GM21447 (cell line): ENCODE results near the gene SMPX.

Source experiments
- ATAC-seq: cut with Tn5 transposase; IDR thresholded peaks from one replicate; pipeline ENCODE4 v1.9.1; 2021; ENCODE audit not compliant: unreplicated experiment

The SMPX gene

GRCh38 chrX:21658746-21659145 lies 99.2 kb downstream of the SMPX start:
- ATAC-seq: peak; percentile 38

- peak; percentile 44 for ATAC-seq
Observed at GRCh38 chrX:21658152-21658737, 99.7 kb downstream of the SMPX start, which contains the start of gene KLHL34. Gene KLHL34, minus strand, starts transcription at chrX:21658330. Its CDS starts 542 bp downstream, at chrX:21657788.

- ATAC-seq: no peak
Observed at GRCh38 chrX:21657318-21658151, 100.4 kb downstream of the SMPX start.

DNA sequence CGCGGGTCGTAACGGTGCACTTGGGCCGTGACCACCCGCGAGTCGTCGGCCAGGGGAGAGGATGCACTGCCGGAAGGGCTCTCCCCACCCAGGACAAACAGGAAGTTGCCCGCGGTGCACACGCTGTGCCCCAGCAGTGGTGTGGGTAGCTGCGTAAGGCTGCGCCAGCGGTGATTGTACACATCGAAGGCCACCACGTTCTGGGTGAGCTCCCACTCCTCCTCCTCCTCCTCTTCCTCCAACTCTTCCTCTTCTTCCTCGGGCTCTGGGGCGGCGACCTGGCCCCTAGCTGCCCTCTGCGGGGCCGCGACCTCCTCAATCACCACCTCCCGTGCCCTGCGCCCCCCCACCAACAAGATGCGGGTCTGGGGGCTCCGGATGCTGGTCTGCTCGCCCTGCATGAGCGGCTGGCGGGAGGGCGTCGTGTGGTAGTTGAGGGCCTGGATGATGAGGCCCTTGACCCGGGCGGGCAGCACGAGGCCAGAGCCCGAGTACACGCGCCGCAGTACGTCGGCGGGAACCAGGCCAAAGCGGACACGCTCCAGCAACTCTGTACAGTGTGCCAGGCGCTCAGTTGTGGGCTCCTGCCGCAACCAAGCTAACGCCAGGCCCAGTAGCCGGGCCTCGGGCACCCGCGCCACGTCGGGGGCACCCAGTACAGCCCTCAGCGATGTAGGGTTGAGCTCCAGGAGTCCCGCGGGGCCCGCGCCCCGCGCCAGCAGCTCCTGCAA lies 101.2 kb downstream of the SMPX start:
- peak; percentile 42 for ATAC-seq
